NOMO-1 (cell line): Measurements from ENCODE around the gene LPAR5.
"Not testable (repeated sequence)": the region's sequence is repeated elsewhere in the genome, so short reads cannot be mapped to it uniquely, and the experiment has no call there.

ENCODE experiments used
- DNase-seq, 2 experiments: peaks; one replicate each; lab custom pipeline; 2025; ENCODE audit not compliant: unreplicated experiment in 2 of 2; lab: John Stamatoyannopoulos, UW

The LPAR5 gene

DNA sequence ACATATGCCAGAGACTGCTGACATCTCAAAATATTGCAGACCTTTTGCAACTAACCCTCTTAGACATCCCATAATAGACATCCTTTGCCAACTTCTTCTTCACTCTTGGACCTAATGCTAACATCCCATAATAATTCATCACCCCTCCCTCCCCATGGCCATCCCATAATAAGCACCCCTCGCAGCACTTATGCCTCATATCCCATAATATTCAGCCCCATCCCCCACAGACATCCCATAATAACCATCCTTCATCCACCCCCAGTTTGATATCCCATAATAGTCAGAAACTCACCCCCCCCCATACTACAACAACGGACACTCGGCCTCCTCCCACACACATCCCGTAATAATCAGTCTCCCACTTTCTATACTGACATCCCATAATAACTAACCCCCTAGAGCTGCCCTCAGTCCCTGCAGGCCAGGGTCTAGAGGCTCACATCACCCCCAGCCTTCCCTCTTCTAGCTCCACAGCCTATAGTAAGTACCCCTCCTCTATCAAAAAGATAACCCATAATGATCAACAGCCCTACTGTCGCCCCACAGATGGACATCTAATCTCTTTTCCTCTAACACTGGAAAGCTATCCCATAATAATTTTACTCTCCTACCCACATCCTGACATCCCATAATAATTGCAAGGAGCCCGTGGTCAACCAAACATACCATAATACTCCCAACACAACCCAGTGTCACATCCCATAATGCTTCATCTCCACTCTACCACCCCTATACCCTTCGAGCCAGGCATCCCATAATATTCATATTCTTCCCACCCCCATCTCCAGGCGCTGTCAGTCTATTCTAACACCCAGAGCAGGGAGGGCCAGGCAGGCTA is 27.8 kb downstream of the LPAR5 start:
- peak; percentile 53 for DNase-seq

DNA sequence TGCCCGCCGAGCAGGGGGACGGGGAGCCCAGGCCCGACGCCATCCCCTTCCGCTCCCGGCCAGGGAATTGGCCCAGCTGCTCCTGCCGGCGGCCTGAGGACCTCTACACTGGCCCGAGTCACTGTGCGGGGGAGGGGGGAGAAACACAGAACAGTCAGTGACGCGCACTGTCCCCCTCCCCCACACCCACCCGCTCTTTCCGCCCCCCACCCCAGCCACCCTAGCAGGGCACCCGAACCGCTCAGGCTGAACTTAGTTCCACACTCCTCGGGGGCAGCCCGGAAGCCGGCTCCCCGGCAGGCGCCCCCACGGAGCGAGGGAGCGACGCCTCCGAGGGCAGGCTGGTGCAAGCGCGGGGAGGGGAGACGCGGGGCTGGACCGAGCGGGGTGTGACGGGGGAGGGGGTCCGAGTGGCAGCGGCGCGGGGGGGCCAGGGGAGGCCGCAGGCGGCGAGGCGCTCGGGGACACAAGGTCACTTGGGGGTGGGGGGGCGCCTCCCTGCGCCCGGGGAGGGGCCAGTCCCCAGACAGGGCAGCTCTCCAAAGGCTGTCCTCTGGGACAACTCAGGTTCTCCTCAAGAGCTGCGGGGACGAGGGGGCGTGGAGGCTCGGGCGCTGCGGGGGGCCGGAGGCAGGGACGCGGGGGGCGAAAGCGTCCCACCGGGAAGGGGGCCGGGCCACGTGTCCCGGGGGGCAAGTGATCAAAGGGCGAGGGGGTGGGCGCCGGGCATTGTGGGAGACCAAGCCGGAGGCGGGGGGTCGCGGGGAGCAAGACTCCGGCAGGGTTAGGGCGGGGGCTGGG is 29.2 kb downstream of the LPAR5 start:
- peak in 1 of 2 experiments; percentile 11 for DNase-seq

DNA sequence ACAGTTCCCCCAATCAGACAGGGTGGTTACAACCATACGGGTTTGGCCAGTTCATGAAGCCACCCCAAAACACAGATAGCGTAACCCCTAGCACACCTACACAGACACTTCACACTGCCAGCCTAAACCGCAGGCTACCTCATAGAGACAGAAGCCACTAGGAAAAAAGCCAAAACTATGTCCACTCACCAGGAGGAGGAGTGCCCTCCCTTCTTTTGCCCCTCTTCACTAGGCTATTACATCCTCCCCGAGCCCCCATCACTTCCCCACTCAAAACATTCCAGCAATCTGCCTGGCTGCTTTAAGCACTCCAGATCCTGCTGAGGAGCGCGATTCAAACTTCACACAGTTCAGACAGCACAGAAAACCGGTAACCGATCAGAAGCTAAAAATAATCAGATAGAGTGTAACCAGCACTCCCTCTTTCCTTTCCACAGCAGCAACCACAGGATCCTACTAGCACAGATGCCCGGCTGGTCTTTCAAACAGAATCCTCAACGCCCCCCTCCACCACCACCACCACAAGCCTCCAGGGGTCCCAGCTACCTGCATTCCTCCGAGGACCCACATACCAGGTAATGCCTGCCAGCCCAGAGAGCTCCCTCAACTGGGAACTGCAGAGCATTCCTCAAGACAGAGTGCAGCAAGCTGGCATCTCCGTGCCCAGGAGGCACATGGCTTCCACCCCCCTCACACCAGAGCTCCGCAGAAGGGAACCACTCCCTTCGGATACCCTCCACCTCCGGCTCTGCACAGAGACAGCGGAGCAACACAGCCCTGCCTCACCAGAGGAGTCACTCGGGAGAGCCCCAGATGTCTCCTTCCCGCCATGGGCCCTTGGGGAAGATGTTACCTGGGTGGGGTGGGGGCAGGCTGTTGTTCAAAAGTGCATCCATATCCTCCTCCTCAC is 30.1 kb downstream of the LPAR5 start:
- no peak for DNase-seq

DNA sequence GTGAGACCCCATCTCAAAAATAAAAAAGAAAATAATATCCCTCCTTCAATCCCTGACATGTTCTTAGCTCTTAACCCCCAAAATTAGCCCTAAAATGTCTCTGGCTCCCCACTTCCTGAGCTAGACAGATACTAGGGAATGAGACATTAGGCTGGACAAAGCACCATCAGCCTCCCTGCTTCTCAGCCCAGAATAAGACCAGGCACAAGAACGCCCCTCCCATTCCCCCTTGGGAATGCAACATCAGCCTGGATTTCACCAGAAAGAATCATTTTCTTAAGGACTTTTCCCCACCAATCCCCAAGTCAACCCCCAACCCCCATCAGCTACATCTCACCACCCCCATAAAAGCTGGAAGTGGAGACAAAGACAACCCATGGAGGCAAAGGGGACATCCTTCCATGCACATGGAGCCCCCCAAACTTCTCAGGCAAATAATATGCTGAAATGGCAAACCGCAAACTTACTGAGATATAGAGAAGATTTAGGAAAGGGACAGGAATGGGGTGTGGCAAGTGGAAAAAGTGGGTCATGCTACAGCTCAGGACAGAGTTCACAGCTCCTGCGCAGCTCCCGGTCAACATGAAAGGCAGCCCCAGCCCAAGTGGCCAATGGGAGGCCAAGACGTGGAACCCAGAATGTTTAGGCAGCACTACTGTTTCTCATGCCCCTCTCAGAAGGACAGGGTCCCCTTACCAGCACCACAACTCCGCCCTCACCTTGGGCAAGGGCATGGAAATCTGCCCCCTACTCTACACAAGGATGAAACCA is 31.3 kb downstream of the LPAR5 start:
- DNase-seq: no peak

DNA sequence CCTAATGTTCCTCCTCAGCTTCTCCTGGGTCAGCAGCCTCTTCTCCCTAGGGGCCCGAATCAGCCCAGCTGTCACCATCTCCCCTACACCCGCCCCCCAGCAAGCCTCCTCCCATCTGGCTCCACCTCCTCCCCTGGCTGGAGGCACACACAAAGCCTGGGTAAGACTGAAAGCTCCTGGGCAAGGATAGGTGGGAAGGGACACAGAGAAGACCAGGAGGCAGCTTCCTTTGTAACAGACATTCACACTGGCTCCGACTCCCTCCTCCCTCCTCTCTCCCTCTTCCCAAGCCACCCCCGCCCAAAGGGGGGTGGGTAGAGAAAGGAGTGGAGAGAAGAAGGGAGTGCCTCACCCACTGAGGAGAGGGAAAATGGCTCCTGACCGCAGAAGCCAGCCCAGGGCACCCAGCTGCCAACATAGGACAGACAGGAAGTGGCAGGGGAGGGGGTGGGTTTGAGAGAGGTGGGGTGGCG is 32.6 kb downstream of the LPAR5 start:
- DNase-seq: no peak

DNA sequence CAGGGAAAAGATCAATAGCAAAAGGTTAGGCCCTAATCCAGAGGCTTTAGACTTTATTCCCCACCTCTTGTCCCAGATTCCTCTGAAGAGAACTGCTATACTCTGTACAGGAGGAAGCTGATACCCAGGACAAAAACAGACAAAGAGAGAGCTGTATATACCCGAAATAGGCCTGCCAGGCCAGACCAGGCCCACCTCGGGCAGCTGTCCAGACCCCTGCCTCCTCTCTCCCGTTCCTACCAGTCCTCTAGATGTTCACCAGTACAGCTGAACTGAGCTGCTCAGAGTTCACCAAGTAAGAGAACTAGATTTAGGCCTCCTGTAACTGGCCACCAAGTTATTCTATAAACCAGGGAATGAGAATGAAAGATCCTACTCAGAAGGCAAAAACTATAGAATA is 33.2 kb downstream of the LPAR5 start:
- no peak for DNase-seq

DNA sequence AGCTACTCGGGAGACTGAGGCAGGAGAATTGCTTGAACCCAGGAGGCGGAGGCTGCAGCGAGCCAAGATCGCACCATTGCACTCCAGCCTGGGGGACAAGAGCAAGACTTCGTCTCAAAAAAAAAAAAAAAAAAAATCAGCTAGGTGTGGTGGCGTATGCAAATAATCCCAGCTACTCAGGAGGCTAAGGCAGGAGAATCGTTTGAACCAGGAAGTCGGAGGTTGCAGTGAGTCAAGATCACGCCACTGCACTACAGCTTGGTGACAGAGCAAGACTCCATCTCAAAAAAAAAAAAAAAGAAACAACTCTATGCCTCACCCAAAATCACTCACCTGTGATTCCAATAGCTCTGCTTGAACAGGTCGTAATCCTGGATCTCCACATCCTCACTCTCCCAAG is 40.1 kb downstream of the LPAR5 start:
- DNase-seq: not testable (repeated sequence)

DNA sequence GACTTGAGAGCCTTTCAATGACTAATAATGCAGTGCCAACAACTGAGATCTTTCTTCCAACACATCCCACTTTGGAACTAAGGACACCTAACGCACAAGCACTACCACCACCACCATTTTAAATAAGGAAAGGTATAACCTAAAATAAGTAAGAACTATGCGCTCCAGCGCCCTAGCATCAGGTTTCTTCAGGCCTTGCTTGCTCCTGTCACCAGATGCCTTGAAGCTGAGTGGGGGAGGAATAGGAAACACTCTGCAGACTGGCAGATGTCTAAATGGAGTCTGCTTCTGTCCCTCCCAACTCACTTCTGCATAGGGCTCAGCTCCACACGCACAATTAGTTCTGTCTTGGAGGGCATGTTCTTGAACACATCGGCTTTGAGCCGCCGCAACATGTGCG is 43.7 kb downstream of the LPAR5 start:
- no peak for DNase-seq

DNA sequence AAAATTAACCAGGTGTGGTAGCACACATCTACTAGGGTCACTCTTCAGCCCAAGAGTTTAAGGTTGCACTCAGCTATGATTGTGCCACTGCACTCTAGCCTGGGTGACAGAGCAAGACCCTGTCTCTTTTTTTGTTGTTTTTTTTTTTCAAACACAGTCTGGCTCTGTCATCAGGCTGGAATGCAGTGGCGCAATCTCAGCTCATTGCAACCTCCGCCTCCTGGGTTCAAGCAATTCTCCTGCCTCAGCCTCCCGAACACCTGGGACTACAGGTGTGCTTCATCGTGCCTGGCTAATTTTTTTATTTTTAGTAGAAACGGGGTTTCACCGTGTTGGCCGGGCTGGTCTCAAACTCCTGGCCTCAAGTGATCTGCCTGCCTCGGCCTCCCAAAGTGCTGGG is 49.2 kb downstream of the LPAR5 start:
- DNase-seq: not testable (repeated sequence)

DNA sequence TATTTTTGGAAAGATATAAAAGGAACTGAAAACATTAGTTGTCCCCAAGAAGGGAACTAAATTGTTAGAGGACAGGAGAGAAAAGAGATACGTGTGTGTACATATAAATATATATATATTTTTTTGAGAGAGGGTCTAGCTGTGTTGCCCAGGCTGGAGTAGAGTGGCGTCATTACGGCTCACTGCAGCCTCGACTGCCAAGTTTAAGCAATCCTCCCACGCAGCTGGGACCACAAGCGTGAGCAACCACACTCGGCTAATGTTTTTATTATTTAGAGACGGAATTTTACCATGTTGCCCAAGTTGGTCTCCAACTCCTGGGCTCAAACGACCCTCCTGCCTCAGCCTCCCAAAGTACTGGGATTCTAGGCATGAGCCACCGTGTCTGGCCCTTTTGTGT is 51.5 kb downstream of the LPAR5 start:
- DNase-seq: no peak

DNA sequence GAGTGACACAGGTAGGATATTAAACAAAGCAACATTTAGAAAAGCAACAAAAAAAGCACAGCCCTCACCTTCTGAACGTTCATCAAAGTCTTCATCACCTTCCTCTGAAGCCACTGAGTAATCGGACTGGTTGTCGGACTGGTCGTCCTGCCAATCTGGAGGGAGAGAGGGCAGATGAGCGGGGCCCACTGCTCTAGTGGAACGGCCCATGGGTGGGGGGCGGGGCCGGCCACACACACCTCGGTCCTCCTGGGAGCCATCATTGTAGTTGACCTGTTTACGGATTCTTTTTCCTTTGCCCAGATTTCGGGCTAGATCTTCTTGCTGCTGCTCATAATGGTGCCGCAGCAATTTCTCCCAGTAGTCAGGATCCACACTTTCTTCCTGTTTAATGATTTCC is 52.8 kb downstream of the LPAR5 start:
- DNase-seq: no peak

DNA sequence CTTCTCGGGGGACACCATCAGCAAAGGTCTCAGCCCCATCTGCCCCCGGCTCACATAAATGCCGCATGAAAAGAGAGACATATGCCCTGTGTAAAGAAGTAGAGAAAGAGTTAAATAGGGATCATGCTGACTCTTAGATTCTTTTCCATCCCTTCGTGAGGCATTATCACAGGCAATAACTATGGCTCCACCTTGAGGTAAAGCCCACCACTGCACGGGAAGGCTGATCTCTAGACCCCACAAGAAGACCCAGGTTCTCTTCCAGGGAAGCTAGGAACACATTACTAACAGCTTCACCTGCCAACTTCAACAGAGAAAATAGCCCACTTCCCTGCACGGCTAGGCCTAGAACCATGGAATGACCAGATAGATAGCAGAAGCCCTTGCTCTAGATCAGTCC is 53.6 kb downstream of the LPAR5 start:
- DNase-seq: no peak

DNA sequence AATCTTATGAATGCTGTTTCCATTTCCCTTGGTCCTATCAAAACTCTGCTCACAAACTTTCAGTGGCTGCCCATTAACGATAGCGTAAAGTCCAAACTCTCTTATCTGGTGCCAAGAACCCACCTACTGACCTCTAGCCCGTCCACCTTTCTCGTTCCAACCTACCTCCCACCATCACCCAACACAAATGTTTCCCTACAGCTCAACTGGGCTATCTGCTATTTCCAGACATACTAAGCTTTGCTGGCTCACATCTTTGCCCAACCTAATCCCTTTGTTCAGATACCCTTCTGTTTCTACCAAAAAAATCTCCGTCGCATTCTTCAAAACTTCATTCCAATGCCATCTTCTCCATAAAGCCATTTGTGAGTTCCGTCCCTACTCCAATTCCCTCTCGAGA is 60.1 kb downstream of the LPAR5 start:
- DNase-seq: no peak

DNA sequence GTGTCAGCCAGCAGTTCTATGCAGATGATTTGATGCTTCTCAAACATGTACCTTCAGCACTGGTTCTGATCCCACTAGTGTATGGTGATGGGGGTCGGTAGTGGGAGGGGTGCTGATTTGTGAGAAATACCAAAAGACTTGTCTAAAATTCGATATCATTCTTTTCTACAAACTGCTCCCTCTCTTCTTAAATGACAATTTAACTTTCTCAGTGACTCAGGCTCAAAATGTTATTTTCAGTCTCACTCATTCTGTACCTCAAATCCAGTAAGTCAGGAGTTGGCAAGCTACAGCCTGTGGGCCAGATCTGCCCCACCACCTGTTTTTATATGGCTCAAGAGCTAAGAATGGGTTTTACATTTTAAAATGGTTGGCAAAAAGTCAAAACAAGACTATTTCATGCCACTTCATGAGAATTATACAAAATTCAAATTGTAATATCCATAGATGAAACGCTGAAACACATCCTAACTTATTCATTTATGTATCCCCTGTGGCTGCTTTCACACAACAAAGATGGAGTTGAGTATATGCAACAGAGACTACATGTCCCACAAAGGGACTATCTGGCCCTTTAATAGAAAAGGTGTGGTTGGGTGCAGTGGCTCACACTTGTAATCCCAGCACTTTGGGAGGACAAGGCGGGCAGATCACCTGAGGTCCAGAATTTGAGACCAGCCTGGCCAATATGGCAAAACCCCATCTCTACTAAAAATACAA is 61.0 kb downstream of the LPAR5 start:
- no peak for DNase-seq

DNA sequence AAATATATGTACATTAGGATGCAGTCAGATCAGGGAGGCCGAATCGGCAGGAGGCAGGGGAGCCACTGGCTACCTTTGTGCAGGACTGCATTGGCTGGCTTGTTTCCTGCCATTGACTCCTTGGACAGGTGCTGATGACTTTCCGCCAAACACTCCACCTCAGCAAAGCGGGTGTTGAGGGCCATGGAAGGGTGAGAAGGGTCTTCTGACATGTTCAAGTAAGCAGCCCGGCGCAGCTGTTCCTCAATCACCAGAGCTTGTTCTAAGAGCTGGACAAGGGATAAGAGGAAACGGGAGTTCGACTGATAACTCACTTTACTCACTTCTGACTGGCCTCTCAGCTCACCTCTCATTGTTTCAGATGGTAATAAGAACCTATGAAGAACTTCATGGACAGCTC is 62.8 kb downstream of the LPAR5 start:
- DNase-seq: no peak

DNA sequence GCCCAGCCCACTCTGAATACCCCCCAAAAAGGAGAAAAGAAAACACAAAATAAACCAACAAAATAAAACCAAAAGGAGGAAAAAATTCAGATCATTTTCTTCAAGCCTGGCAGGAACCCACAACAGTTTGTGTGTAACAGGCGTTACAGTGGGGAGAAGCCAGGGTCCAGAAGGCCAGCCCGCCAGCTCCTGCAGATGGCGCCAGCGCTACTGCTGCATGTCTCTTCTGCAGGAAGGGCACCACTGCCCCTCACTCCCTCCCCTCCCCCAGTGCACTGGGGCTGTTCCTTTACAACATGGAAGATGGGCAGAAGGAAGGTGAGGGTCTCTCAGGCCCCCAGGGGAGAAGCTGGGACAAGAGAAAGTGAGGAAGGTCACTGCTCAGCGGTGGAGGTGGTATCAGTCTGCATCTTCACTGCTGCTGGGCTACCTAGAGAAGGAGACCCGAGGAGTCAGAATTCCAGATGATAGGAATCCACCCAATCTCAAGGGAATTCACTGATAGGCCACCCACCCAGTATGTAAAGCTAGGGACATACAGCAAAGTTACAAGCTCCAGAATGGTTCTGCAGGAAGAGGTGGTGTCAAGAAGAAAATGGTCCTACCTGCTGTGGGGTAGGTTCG is 65.4 kb downstream of the LPAR5 start:
- DNase-seq: peak; percentile 16 to 17

DNA sequence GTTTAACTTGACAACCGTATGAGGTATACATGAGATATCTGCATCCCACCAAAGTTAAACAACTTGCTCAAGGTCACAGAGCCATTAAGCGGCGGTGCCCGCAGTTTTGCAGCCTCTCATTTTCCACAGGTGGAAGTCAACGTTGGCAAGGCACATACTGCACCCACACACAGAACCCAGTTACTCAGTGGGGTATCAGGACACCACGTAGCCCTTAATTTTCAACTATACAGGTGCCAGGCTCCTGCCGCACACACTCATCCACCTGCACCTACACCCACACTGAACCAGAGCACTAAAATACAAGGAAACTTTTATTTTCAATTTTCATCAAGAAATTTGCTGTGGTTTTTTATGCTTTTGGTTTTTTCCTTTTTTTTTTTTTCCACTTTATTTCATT is 66.0 kb downstream of the LPAR5 start:
- DNase-seq: no peak

DNA sequence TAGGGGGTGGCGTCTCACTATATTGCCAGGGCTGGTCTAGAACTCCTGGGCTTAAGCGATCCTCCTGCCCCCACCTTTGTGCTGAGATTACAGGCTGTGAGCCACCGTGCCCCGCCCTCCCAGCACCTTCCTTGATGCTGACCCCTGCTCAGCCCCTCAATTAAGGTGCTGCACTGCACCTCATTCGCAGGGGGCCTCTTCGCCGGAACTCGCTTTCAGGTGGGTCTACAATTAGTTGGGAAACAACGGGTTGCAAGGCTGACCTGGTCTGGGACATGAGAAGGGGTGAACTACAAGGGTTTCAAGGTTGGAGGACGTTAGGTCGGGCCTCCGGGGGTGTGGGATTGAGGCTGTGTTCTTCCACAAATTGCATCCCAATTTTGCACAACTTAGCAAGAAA is 66.4 kb downstream of the LPAR5 start:
- no peak for DNase-seq
